HTERT RPE-1 (cell line): ENCODE data around the gene KLF15.

ENCODE experiments used
- in situ Hi-C: fragments of 300-500 bp; cut with MboI; formaldehyde crosslinking; loops from 4 replicates; pipeline ENCODE4 v1.14.3; 2020; ENCODE audit warnings: low sequenced_read_pairs

The KLF15 gene

DNA sequence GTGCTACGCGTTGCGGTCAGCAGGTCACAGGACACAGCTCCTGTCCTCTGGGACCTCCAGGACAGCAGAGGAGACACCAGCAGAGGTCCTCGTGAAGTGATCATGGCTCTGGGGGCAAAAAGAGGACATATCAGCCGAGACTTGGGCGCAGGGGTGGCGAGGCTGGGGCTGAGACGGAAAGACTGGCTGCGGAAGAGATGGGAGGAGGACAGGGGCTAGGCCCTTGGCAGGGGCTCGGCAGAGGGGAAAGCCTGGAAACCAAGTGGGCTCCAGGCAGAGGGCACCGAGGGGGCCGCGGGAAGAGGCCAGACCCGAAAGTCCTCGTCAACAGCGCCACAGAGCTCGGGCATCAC lies 32.6 kb upstream of the KLF15 start:
- in situ Hi-C loops, result no loop called here

DNA sequence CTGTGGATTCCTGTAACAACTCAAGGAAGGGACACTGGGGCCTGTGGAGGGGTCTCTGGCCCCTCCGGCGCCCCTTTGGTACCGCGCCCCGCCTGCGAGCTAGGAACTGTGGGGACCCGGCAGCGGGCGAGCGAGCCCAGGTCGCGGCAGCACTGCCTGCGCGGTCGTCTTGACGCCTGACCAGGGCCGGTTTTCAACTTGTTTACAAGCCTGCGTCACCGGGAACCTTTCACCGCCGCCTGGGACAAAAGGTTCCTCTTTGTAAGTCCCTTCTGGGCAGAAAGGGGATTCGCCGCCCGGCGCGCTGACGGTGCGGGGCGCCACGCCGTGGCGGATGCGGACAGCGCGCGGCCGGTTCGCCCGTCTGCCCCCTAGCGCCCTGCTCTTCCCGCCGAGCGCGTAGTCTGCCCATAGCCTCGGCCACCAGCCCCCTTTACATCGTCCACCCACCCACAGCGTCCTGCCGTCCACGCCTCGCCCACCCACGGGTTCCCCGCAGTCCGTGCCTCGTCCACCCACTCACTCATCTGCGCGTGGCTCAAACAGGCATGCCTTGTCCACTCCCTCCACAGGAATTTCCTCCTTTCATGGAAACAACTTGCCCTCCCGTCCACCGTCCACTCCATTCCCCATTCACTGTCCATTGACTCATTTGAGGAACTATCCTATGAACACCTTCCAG lies 32.0 kb upstream of the KLF15 start:
- in situ Hi-C loops, result no loop called here

DNA sequence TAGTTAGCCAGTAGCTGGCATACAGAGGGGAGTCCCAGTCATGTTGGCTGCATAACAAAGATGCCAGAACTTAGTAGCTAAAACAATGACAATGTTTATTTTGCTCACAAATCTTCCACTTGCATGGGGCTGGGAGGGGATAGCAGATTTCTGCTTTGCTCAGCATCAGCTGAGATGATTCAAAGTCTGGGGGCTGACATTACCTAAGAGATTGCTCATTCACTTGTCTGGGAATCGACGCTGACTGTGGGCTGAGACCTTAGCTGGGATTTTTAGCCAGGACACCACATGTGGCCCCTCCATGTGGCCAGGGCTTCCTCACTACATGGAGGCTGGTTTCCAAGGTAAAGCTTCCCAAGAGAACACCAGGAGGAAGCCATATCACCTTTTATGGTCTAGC lies 24.8 kb upstream of the KLF15 start:
- in situ Hi-C loops, result no loop called here

DNA sequence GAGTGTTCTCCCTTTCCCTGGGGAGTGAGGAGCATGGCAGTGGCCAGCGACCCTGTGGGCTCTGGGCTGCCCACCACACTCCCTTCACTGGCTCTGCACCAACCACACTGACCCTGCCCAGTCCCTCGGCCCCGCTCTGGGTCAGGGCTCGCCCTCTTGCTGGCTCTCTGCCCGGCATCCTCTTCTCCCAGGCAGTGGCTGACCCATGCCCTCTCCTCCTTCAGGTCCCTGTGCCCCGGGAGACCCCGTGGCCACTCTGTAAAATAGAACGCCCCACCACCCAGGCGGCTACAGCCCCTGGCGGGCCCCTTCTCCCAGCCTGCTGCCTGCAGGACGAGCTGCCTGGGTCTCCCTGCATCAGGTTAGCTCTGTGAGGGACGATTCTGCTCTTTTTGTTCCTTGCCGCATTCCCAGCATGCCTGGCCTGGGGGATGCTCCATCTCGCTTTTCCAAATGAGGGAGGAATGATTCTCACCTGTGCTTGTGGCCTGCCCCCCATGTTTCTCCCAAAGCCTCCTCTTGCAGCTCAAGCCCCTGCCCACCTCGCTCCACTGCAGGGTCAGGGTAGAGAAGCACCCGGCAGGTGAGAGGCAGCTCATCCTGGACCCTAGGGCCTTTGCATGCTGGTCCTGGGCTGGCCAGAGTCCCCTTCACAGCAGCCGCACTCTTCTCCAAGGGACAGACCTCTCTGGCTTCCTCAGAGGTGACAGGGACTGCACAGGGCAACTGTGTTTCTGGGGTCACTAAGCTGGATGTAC lies 23.0 kb upstream of the KLF15 start:
- in situ Hi-C loops, result no loop called here

DNA sequence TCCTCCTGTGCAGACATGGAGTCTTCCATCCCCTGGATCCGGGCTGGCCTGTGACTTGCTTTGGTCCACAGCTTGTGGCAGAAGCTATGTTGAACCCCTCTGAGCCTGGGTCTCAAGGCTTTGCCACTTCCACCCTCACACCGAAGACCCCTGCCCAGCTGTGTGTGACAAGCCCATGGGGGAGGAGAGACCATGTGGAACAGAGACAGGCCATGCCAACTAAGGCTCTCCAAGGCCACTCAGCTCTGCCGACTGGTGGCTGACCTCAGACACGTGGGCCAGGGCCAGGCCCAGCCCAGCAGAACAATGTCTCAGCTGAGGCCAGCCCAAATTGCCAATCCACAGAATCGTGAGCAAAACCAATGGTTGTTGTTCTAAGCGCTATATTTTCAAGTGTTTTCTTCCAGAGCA lies 21.1 kb upstream of the KLF15 start:
- in situ Hi-C loops, result no loop called here

DNA sequence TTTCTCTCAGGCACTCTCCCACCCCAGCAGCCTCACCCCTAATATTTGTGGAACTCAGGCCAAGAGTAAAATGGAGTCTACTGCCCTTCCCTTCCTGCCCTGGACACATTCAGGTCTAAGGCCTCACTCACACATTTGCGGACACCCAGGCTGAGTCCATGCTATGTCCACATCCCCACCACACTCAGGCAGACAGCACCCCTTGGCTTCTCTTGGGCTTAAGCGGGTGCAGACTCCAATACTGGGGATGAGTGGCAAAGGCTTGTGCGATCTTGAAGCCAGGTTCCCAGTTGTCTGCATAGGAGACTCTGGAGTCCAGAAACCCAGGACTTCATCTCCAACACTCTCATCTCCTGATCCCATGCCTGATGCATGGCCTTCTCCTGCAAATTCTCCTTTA lies 20.0 kb upstream of the KLF15 start:
- in situ Hi-C loops, result no loop called here

DNA sequence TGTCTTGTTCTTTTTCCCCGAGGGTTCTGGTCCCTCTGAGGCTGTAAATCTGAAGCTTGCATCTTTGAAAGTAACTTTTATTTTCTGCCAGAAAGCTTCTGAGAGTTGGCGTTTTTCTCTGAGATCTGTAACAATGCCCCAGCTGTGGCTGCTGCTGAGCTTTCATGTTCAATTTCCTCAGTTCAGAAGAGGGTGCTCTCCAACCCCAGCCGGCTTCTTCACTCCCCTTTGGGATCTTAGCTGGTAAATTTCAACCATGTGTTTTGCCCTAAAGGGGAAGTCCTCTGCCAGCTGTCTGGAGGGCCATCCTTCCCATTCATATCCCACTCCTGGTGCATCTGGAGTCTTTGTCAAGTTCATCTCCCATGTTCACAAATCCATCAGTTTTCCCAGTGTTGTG lies 19.2 kb upstream of the KLF15 start:
- in situ Hi-C loops, result no loop called here

DNA sequence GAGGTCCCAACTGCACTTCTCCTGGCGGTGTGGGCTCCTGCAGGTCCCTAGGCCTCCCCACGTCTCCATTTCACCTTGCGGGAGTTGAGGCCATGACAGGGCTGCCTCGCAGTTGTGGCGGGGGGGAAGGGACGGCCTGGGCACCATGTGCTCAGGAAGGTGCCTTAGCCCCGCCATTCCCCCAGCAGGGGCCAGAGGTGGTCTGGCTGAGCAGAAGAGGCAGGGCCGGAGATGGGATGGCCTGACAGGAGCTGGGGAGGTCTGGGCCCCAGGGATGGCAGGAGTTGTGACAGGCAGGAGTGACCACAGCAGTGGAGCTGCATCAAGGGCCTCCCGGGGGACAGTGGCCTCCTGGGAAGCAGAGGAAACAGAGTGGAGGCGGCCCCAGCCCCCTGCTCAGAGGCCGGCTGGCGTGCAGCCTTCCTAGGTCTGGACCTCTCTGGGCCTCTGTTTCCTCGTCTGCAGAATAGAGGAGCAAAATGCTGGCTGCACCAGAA lies 18.7 kb upstream of the KLF15 start:
- in situ Hi-C loops, result no loop called here

DNA sequence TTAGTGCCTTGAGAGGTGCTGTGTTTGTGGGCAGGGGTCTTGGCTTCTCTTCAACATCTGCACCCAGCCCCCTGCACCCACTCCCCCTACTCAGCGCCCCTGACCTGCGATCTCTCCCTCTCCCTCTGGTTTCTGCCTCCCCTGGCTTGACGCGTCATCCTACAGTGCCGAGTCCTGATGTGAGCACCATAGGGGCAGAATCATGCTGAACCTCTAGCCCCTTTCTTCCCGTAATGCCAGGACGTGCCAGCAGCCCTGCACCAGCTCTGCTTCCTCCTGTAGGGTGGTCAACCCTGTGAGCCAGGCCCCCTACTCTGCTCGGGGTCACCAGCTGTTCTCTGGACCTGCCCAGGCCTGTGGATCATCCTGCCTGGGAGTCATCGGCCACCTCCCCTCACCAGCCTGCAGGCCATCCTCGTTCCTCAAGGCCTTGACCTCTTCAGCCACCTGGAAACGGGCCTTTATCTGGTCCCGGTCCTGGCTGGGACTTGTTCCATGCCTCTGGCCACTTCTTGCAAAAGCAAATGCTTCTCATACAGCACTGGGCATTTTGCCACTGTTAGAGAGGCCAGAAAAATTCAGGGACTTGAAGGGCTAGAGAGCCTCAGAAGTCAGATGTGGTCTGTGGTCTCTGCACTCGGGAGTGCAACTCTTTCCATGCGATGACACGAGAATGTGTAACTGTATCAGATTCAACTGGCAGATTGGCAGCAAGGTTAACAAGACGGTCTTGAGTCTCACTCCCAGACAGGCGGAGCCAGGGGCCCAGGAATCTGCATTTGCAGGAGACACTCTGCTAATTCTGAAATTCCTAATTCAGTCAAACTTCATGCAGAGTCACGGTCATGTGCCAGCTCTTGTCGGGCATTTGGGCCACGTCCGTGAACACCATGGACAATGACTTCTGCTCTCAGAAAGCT lies 16.7 kb upstream of the KLF15 start:
- in situ Hi-C loops, result no loop called here

DNA sequence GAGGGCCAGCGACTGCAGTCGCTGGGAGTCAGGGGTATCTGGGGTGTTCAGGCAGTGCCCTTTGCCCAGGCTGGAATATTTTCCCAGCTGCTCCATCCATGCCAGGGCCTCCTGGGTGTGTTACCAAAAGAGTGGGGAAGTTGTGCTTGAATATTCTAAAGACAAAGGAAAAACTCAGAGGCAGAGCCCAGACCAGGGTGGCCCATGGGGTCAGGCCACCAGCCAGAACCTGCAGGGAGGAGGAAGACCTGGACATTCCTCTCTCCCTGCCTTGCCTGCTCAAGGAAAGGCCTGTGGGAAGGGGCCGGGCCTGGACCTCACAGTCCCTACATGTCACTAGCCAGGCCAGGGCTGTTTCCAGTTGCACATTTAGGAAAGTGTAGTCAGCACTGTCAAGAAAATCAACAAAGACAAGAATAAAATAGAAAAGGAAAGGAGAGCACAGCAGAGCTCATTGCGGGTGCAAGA lies 16.0 kb upstream of the KLF15 start:
- in situ Hi-C loops, result no loop called here

DNA sequence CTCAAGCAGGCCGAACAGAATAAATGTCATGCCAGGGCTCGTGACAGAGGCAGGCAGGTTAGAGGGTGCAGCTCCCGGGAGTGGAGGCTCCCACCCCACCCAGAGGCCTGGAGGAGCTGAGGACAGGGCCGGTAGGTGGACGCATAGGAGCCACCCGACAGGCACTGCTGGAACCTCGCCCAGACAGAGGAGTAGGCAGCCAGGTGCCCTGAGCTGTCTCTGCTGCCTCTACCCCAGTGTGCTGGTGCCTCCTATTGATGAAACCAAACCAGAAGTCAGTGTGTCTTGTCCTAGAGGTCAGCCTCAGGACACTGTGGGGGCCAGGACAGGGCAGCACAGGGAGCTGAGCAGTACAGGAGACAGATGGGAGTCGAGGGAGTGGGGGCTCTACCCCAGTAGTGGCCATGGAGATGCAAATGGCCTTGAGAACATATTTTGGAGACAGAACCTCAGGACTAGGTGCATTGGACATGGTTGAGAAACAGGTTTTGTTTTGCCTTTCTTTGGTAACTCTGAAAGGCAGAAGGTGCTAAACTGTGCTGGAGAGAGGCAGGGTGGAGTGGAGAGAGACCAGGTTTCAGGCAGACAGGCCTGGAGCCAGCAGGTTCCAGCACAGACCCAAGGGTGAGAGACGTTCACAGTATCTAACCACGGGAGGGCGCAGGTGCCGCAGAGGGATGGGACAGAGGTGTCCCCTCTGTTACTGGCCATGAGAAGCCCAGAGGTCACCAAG lies 15.4 kb upstream of the KLF15 start:
- in situ Hi-C loops, result no loop called here

DNA sequence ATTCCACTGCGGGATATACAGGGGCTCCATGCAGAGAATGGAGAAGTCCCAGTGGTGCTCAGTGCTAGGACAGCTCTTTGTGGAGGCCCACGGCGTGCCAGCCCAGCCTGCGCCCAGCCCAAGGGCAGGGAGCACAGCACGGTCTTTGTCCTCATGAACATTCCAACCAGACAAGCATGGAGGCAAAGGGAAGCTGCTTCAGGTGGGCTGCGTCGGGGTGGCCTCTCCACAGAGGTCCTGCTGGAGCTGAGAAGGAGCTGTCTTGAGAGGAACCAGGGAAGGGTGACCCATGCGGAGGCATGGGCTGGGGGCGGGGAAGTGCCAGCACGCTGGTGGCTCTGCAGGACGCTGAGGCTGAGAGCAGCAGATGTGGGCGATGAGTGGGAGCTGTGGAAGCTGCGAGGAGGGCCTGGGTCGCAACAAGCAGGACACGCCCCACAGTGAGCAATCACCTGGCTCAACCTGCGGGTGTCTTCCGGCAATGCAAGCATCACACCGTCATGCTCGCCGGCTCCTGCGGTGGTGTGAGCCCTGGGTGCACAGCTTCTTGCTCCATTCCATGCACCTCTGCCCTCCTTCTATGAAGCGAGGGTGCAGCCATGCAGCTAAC lies 14.0 kb upstream of the KLF15 start:
- in situ Hi-C loops, result no loop called here

DNA sequence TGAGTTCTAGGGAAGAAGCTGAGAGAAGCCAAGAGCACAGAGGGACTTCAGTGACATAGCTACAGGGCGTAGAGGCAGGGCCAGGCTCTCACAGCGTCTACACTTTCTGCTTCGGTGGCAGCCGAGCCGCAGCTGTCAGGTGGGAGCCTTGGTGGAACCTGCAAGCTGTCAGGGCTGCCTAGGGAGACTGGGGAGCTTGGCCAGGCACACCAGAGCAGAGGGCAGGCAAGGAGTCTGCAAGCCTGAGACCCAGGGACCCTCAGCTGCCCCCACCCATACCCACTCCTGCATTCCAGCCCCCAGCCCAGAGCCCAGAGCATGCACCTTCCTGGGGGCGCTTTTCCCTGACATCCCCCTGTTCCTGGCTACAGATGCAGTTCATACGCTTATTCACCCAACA lies 13.4 kb upstream of the KLF15 start:
- in situ Hi-C loops, result no loop called here

DNA sequence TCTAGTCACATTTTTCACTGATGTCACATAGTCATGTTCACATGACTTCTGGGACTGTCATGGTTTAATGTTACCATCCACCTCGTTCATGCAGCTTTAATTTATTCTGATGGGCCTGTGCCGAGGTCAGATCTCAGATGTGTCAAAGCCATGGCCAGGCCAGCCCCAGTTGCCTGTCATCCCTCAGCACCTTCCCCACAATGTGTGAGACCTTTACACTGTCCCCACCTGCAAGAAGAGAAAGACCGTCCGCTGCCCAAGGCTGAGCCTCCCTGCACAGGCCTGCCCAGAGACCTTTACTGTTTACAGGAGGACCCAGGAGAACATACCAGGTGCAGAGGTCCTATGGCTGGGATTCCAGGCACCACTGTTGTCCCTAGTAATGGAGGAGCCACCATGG lies 12.8 kb upstream of the KLF15 start:
- in situ Hi-C loops, result no loop called here

DNA sequence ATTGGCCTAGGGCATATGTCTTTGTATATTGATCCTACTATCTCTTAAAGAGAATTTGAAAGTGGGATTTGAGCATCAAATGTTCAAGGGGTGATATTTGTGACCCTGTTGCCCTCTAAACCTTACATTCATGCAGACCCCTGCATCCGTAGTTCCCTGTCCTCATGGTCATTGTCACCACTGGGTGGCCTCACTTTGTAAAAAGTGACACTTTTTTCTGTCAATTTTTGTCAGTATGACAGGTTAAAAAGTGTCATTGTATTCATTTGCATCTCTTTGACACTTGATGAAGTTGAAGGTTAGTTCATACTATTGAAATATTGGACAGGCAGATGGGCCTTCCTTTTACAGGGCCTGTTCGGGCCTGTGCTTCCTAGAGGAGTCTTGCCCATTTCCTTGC lies 12.3 kb upstream of the KLF15 start:
- in situ Hi-C loops, result no loop called here

DNA sequence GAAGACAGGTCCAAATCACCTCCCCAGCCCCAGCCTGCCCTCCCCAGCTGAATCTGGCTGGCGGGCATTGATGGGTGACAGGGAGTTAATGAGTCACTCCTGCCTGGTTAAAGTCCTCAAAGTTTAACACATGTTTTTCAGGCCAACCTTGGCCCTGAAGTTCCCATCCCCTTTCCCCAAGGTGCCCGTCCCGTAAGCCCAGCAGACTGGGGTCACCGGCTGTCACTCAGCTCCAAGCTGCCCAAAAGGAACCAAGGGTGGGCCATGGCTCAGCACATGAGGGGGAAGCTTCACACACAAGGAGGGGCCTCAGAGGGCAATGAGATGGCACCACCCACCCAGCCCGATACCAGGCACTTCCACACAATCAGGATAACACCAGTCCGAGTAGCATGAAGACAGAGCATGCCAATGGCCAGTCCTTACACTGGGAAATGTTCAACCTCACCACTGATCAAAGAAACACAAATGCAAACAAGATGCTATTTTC lies 10.2 kb upstream of the KLF15 start:
- in situ Hi-C loops, result no loop called here

DNA sequence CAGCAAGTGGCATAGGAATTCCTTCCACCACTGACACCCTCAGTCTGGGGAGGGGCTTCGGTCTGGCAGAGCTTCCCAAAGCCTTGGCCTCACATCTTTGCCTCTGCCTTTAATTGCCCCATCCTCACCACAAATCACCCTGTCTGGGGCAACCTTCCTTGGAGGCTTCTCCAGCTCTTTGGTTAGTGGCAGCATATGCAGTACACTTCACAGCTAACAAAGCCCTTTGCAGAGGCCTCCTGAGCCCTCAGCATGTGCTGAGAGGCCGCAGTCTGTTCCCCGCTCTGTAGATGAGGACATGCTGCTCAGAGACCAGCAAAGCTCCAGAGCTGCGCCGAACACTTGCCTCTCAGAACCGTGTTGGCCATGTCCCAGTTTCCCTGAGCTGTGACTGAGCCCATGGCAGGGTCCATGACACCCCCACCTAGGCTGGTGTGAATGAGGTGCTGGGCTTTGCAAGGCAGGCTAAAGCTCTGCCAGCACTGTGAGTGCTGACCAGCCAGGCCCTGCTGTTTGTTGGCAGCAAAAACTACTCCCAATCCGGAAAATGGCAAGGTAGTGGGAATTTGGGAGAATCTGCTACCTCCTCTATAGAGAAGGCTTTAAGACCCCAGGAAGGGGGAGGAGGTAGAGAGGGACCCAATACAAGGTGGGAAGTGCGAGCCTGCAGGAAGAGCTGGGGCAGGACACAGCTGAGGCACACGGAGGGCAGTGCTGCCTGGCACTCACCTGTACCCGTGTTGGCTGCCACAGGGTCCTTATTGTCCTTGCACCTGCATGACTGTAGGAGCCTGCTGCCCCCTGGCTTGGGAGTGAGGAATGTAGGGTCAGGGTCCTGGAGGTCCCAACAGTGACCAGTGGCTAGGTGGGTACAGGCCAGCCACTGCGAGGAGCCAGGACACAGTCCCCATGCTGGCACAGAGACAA lies 8.4 kb upstream of the KLF15 start:
- in situ Hi-C loops, result no loop called here

DNA sequence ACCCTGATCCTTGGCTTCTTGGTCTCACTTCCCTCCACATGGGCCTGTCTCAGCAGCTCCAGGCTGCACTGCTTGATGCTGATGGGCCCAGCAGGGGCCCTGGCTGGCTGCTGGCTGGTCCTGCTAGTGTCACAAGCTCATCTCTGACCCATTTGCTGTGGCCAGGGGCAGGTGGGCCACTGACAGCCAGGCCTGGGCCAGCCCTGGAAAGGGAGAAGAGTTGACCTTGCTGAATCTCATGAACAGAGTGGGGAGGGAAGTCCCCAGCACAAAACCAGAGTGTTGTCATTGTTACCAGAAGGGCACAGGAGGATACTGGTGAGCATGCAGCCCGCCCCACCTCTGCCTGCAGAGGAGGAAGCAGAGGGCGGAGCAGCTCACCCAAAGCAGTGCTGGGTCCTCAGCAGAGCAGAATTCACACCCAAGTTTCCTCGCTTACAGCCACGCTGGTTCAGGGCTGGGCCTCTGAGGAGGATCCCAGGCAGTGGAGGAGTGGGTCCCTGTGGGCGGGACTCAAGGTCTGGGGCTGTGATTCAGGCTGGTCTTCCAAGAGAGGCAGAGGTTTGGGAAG lies 7.6 kb upstream of the KLF15 start:
- in situ Hi-C loops, result no loop called here
